HK-2 (cell line): ENCODE measurements around the gene ACBD3.

ENCODE experiments used
- DNase-seq: peaks from one replicate; pipeline ENCODE4 v3.0.0-alpha.2; 2018; ENCODE audit not compliant: unreplicated experiment

Gene ACBD3

DNA sequence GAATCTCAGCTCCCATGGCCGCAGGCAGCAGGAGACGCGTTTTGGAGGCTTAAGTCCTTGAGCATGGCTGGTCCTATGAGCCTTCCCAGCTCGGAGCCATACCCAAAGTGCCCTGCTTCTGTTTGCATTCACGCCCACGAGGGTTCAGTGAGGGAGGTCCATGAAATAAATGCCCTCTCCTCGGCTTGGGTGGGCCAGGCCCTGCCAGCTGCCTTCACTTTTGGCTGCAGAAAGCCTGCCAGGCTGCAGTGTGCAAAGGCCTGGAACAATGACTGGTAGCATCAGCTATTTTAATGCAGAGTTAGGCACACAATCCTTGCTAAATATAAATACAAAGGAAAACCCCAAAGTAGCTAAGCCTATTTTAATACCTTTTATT lies 74.7 kb downstream of the ACBD3 start:
- DNase-seq: no peak

DNA sequence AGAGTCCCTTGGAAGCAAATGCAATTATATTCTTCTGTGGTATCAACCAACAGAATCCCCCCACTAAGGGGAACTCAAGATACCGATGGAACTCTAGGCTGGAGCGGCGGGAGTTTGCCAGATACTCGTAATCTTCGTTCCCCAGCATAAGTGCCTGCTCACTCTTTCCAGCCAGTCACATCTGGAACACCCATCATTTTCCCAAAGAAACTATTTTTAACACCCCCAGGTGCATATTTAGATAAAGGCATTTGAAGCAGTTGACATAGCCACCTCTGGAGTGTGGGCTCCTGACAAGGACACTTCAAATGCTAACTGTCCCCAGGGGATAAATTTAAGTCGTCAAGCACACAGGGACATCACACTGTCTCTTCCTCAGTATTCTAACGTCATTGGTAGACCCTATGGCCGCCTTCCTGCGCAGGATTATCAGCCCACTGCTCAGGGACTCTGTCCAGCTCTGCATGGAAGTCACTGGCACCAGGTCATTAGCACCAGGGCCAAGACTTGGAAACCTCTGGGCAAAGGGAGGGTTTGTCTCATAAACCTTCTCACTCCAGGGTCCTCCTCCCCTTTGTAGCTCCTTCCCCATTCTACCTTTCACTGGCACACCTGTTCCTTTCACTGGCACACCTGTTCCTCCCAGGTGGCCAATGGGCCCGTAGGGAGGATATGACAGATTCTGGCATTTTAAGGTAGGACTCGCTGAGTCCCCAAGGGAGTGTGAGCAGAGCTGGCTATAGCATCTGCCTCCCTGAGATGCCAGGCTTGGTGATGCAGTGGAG lies 75.3 kb downstream of the ACBD3 start:
- DNase-seq: no peak

DNA sequence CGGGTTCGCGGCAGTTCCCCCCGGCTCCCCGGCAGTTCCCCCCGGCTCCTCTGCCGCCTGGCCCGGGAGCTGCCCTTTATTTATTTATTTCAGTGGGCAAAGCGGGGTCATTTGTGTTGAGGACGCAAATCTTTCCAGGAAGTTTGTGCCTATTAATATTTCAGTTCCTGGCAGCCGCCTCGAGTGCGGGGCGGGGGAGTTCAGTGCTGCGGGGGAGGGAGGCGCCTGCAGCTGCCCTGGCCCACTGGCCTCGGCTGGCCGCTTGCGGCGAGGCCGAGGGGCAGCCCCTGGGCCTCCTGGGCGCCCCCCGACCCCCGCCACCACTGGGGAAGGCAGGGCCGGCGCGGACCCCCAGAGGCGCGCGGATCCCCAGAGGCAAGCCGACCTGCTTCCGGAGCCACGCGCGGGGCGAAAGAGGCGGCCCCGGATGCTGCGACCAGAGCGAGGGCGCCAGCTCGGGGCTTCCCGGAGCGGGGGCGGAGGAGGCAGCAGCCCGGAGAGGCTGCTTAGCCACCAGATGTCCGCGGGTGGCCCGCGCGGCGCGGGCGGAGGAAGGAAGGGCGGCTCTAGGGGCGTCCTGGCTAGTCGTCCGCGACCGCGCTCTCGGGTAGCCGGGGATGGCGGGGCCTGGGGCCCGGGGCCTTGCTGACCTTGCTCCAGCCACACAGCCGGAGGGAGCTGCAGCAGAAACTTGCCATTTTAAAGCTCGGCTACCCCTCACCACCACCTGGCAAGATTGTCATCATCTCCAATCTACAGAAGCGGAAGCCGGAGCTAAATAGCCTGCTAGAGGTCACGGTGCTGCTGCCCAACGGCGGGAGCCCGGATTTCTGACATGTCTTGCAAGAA lies 76.1 kb downstream of the ACBD3 start:
- DNase-seq: peak; percentile 71

DNA sequence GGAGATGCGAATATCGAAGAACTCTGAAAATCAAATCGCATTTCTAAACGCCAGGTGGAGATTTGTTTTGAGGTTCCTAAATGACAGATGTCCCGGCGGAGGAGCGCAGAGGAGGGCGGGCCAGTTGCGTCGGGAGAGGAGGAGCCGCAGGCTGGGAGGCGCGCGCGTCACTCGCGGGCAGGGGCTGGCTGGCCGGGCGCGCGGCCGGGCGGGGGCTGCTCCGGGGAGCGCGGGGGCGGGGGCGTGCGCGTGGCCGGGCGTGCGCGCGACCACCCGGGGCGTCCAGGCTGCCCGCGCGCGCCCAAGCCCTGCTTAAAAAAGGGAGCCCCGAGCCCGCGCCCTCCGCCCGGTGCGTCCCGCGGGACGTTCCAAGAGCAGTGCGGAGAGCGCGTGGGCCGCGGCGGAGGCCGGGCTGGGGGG lies 76.7 kb downstream of the ACBD3 start:
- peak; percentile 82 for DNase-seq

DNA sequence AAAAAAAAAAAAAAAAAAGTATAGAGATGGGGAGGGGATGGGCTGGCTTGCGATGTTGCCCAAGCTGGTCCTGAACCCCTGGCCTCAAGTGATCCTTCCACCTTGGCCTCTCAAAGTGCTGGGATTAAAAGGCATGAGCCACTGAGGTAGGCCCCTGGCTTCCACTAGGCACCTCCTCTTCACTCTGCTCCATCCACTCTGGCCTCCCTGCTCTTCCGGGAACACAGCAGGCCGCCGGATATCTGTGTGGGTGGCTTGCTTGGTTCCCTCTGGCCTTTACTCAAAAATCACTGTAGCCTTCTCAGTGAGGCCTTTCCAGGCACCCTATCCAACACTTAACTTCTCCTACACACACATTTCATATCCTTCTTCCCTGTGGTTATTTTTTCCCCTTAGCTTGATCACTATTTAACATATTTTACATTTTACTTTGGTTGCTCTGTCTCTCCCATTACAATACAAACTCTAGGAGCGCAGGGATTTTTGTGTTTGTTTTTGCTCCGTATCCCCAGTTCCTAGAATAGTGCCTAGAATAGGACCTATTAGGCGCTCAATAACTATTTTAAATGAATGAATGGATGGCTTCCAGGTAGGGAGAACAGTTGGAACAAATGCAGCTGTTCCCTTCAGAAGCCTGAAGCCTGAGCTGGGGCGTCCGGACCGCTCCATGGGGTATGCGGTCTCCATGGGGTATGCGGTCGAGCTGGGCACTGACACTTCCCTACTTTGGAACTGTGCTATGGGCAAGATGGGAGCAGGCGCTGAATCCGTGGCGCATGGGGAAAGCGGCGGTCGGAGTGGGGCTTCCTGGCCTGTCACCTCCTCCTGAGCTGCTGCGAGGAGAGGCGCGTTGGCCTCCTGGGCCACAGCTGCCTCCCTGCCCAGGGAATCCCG lies 77.4 kb downstream of the ACBD3 start:
- no peak for DNase-seq

DNA sequence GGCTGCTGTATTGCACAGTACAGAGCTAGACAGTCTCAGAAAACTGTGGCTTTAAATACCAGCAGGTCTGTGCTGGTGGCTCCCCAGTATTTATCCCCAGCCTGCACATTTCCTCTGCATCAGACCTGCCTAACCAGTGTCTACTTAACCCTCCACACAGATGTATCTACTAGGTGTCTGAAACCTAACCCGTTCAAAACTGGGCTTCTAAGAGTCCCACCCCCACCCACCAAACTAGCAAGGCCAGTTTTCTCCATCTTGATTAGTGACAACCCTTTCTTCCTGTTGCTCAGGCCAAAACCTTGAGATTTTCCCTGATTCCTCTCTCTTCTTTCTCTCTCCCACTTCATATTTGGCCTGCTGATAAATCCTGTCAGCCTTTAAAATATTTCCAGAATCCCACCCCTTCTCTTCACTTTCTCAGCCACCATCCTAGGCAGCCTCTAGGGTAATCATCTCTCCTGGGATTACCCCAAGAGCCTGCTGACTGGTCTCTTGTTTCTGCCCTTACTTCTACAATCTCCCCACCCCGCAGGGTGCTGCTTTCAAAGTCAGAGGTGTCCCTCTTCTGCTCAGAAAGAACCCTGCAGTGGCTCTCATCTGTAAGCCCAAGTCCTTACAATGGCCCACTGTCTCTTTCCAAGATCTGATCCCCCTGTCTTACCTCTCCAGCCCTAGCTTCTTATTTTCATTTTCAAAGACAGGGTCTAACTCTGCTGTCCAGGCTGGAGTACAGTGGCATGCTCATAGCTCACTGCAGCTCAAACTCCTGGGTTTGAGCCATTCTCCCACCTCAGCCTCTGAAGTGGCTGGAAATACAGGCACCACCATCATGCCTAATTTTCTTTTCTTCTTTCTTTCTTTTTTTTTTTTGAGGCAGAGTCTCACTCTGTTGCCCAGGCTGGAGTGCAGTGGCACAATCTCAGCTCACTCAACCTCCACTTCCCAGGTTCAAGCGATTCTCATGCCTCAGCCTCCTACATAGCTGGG lies 78.8 kb downstream of the ACBD3 start:
- no peak for DNase-seq

DNA sequence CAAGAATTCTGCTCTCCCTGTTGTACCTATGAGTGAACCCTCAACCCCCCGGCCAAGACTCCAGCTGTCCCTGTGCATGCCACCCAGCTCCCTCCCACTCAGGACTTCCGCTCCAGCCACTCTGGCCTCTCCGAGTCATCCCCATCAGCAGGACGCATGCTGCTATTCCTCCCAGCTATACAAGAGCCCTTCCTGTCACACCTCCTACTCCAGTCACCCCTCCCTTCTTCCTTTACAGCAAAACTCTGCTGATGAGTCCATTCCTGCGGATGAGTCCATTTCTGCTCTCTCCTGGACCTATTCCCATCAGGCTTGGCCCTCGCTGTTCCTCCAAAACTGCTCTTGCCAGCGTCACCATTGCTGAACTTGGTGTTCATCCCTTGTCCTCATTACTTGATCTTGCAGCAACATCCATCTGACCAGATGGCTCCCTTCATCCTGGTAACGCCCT lies 81.8 kb downstream of the ACBD3 start:
- no peak for DNase-seq

DNA sequence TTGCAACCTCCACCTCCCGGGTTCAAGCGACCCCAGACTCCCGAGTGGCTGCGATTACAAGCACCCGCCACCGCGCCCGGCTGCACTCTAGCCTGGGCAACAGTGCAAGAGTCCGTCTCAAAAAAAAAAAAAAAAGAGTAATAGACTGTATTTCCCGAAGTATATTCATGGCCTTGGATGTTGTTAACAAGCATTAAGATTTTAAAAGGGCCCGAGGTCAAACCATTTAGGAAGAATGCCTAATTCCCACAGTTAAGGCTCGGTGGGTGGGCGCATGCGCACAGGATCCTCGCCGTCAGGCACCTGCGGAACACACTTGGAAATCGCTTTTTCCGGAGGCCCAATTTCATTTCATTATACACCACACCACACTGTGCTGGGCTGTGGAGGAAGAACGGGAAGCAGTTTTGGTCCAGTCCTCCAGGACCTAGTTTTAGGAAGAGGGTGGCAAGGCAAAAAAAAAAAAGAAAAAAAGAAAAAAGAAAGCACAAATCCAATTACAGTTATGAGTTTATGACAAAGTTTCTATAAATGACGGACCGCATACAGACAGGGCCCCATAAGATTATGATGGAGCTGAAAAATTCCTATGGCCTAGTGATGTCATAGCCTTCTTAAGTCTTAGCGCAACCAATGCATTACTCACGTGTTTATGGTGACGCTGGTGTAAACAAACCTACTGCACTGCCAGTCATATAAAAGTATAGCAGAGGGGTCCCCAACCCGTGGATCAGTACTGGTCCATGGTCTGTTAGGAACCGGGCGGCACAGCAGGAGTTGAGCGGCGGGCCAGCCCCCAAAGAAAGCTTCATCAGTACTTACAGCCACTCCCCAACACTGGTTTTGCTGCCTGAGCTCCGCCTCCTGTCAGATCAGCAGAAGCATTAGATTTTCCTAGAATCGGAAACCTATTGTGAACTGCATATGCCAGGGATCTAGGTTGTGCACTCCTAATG lies 85.8 kb downstream of the ACBD3 start:
- no peak for DNase-seq

DNA sequence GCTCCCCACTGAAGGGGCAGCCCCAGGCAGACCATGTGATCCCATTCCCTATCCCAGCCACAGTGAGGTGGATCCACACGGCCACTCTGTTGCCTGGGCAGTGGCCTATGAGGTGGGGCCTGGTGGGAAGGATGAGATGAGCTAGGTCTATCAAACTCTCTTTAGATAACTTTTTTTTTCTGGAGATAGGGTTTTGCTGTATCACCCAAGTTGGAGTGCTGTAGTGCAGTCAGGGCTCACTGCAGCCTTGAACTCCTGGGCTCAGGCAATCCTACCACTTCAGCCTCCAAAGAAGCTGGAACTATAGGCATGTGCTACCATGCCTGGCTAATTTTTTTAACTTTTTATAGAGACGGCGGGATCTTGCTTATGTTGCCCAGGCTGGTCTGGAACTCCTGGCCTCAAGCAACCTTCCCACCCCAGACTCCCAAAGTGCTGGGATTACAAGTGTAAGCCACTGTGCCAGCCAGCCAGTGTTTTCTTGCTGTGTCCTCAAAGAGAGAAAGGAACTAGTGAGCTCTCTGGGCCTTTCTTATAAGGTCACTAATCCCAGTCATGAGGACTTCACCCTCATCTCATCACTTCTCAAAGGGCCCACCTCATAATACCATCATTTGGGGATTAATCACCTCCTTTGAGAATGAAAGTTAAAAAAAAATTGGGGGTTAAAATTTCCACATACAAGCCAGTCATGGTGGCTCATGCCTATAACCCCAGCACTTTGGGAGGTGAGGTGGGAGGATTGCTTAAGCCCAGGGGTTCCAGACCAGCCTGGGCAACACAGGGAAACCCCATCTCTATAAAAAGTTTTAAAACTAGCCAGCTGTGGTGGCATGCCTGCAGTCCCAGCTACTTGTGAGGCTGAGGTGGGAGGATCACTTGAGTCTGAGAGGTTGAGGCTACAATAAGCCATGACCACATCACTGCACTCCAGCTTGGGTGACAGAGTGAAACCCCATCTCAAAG lies 87.4 kb downstream of the ACBD3 start:
- DNase-seq: no peak

DNA sequence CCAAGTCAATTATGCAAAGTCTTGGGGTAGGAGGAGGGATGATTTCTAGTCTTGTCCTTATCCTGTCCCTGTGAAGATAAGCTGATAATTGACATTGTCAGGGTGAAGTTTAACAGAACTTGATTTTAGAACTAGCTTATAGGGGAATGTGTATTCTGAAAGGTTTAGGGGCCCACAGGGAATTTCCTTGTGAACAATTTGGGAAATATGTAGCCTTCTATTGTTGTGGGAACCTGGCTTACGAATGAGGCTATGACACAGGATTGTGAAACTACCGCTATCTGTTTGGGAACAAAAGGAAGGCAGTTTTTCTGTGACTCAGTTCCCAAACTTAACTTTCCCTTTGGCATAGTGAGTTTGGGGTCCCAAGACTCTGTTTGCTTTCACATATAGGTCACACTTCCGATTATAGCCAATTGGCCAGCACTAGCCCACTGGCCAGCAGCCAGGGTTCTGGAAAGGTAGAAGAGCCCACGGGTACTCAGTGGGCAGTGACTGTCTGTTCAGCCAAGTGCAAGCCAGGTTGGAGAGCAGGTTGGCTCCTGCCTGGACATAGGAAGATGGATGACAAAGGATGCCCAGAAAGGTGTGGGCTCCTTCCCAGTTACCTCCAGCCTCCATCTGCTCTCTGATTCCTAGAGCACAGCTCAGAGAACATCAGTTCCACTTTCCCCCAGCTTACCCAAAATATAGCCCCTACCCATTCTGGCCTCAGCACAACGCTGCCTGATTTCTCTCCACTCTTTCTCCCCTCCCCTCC lies 88.5 kb downstream of the ACBD3 start:
- DNase-seq: no peak

DNA sequence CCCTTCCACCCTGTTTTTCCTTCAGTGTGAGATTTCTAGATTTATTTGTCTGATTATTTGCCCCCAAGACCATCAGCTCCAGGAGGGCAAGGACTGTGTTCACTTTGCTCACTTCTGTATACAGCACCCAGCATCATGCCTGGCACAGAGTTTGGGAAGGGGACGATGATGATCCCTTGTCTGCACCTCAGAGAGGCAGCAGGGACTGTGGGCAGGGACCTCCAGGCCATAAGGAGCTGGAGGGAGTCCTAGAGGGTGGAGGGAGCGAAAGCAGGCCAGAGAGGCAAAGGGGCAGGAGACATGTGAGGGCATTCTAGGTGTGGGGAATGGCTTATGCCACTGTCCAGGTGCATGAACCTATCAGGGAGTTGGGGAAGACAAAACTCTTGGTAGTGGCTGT lies 91.3 kb downstream of the ACBD3 start:
- DNase-seq: no peak
